GM12878 (cell line): ENCODE measurements around the gene SAMD3. TPM values are rescaled to one million over a fixed set of nuclear protein-coding genes. Genes with fewer than 3 reads are reported as not detected.

Experiments used
- ATAC-seq: fragments of 200-7000 bp; cut with Tn5 transposase; 3 replicates; pipeline ENCODE4 v1.9.1; 2020; ENCODE audit warnings: mild to moderate bottlenecking, moderate library complexity
- BruUV-seq: library from RNA; stranded (reverse); fragments of 400-500 nt; replicated peaks from 2 replicates; lab custom pipeline; 2021; lab: Mats Ljungman, UMichigan
- CTCF ChIA-PET: fragments of 300-600 bp; sonication (Branson Sonifier 250); formaldehyde crosslinking; extraction: SDS; loops from one replicate; lab custom pipeline; 2021; ENCODE audit warnings: inconsistent platforms; lab: Yijun Ruan, JAX
- POLR2A ChIA-PET: fragments of 350-600 bp; formaldehyde crosslinking; extraction: SDS; loops from one replicate; lab custom pipeline; 2021; ENCODE audit warnings: inconsistent platforms; lab: Charles Lee
- RAD21 ChIA-PET: fragments of 300-600 bp; sonication (Branson Sonifier 250); formaldehyde crosslinking; loops from one replicate; lab custom pipeline; 2023; ENCODE audit warnings: antibody characterized with exemption; ENCODE audit not compliant: unreplicated experiment; lab: Charles Lee
- SMC1A ChIA-PET: fragments of 300-600 bp; sonication (Branson Sonifier 250); formaldehyde crosslinking; loops from one replicate; lab custom pipeline; 2023; ENCODE audit not compliant: unreplicated experiment, uncharacterized antibody; lab: Charles Lee
- DNase-seq: peaks from one replicate; pipeline ENCODE4 v3.0.0-alpha.2; 2011; ENCODE audit warnings: low read depth, low spot score
- FAIRE-seq: peaks from 3 replicates; lab custom pipeline; 2011; peaks lifted over from hg19 to GRCh38; lab: Jason Lieb, UNC
- H2AFZ ChIP-seq: 2 replicates; pipeline ENCODE4 v1.6.0; 2011; ENCODE audit warnings: low read depth, low read length, control low read depth; ENCODE audit not compliant: control insufficient read depth
- H3K27ac ChIP-seq: 2 replicates; pipeline ENCODE4 v1.5.1; 2011; ENCODE audit warnings: control low read depth; ENCODE audit not compliant: control insufficient read depth, insufficient read depth
- H3K27me3 ChIP-seq, 2 experiments: replicated peaks in 1 of 2; 2 replicates each; pipeline versions ENCODE4 v1.6.0 to v1.6.1; 2011; ENCODE audit warnings: low read length in 1 of 2; ENCODE audit not compliant: control insufficient read depth in 2 of 2, insufficient read depth in 2 of 2
- H3K36me3 ChIP-seq, 2 experiments: 2 replicates each; pipeline ENCODE4 v1.5.1; 2011; ENCODE audit warnings: low read length in 1 of 2; ENCODE audit not compliant: control insufficient read depth in 2 of 2, insufficient read depth in 2 of 2
- H3K4me1 ChIP-seq: 2 replicates; pipeline ENCODE4 v1.6.1; 2011; ENCODE audit warnings: mild to moderate bottlenecking, low read length, moderate library complexity, mixed read lengths; ENCODE audit not compliant: control insufficient read depth, insufficient read depth
- H3K4me2 ChIP-seq: 2 replicates; pipeline ENCODE4 v1.6.0; 2011; ENCODE audit warnings: control low read depth; ENCODE audit not compliant: control insufficient read depth, insufficient read depth
- H3K4me3 ChIP-seq: fragments of 200-600 bp; sonication (generic); 2 replicates; pipeline ENCODE4 v1.5.1; 2016
- H3K79me2 ChIP-seq: 2 replicates; pipeline ENCODE4 v1.6.0; 2011; ENCODE audit warnings: low read length; ENCODE audit not compliant: control insufficient read depth, insufficient read depth
- H3K9ac ChIP-seq: 2 replicates; pipeline ENCODE4 v1.8.0; 2011; ENCODE audit warnings: low read length, control low read depth, mixed read lengths; ENCODE audit not compliant: control insufficient read depth, insufficient read depth
- H3K9me3 ChIP-seq: replicated peaks from 3 replicates; pipeline ENCODE4 v1.5.1; 2011; ENCODE audit warnings: mild to moderate bottlenecking, low read length; ENCODE audit not compliant: control insufficient read depth, insufficient read depth
- H4K20me1 ChIP-seq: 2 replicates; pipeline ENCODE4 v1.6.0; 2011; ENCODE audit not compliant: control insufficient read depth, insufficient read depth
- BMI1 ChIP-seq: fragments of 450-650 bp; IDR thresholded peaks from 2 replicates; pipeline ENCODE4 v1.6.1; 2016; ENCODE audit warnings: mild to moderate bottlenecking, moderate library complexity, borderline replicate concordance
- CBX5 ChIP-seq: sonication (generic); IDR thresholded peaks from 2 replicates; pipeline ENCODE4 v1.6.1; 2016; ENCODE audit warnings: low read depth, moderate library complexity, mild to moderate bottlenecking, inconsistent platforms
- FOS ChIP-seq: IDR thresholded peaks from 3 replicates; pipeline ENCODE4 v1.6.1; 2011; ENCODE audit warnings: borderline replicate concordance; ENCODE audit not compliant: insufficient read length; ENCODE audit errors: extremely low read depth
- HDAC2 ChIP-seq: fragments of 200-600 bp; sonication (generic); IDR thresholded peaks from 2 replicates; pipeline ENCODE4 v1.6.1; 2017
- HDGF ChIP-seq: fragments of 450-650 bp; IDR thresholded peaks from 2 replicates; pipeline ENCODE4 v1.6.1; 2016; ENCODE audit warnings: antibody characterized with exemption
- IKZF2 ChIP-seq, 2 experiments: fragments of 450-650 bp; IDR thresholded peaks; 2 replicates each; pipeline ENCODE4 v1.6.1; 2017; ENCODE audit warnings: mild to moderate bottlenecking in 2 of 2, moderate library complexity in 2 of 2
- MTA2 ChIP-seq: fragments of 450-650 bp; IDR thresholded peaks from 2 replicates; pipeline ENCODE4 v1.6.1; 2016; ENCODE audit warnings: low read depth, mild to moderate bottlenecking, moderate library complexity
- NR2C2 ChIP-seq: IDR thresholded peaks from 2 replicates; pipeline ENCODE4 v1.6.1; 2011; ENCODE audit warnings: borderline replicate concordance, low read depth; ENCODE audit not compliant: control insufficient read depth, insufficient read length
- PAX5 ChIP-seq: IDR thresholded peaks from 2 replicates; pipeline ENCODE4 v1.6.1; 2011; ENCODE audit warnings: low read depth, low read length, borderline replicate concordance
- RELB ChIP-seq: fragments of 450-650 bp; IDR thresholded peaks from 2 replicates; pipeline ENCODE4 v1.6.1; 2017; ENCODE audit warnings: low read depth, mild to moderate bottlenecking, moderate library complexity
- SPI1 ChIP-seq: IDR thresholded peaks from 2 replicates; pipeline ENCODE4 v1.6.1; 2011; ENCODE audit warnings: low read depth, mild to moderate bottlenecking, low read length, moderate library complexity, borderline replicate concordance; ENCODE audit not compliant: insufficient read depth
- SRF ChIP-seq, 2 experiments: IDR thresholded peaks; 2 replicates each; pipeline ENCODE4 v1.6.1; 2011; ENCODE audit warnings: low read depth in 2 of 2, low read length in 2 of 2, mild to moderate bottlenecking in 1 of 2, moderate library complexity in 1 of 2
- STAT1 ChIP-seq: fragments of 450-650 bp; conservative IDR thresholded peaks from 2 replicates; pipeline ENCODE4 v1.6.1; 2014; ENCODE audit warnings: antibody characterized with exemption, mild to moderate bottlenecking
- STAT3 ChIP-seq: IDR thresholded peaks from 2 replicates; pipeline ENCODE4 v1.6.1; 2011; ENCODE audit warnings: low read depth, low read length, improper control_type of control experiment
- SUPT20H ChIP-seq: IDR thresholded peaks from 2 replicates; pipeline ENCODE4 v1.6.1; 2011; ENCODE audit warnings: low read depth, mild to moderate bottlenecking, low read length, moderate library complexity, borderline replicate concordance; ENCODE audit not compliant: control insufficient read depth
- WRNIP1 ChIP-seq: IDR thresholded peaks from 2 replicates; pipeline ENCODE4 v1.6.1; 2011; ENCODE audit warnings: low read depth, low read length, improper control_type of control experiment, borderline replicate concordance
- YBX1 ChIP-seq: fragments of 450-650 bp; IDR thresholded peaks from 2 replicates; pipeline ENCODE4 v1.6.1; 2016; ENCODE audit warnings: antibody characterized with exemption
- YY1 ChIP-seq: IDR thresholded peaks from 2 replicates; pipeline ENCODE4 v1.6.1; 2011; ENCODE audit warnings: low read depth, mild to moderate bottlenecking, low read length
- ZNF24 ChIP-seq: fragments of 450-650 bp; IDR thresholded peaks from 2 replicates; pipeline ENCODE4 v1.6.1; 2017; ENCODE audit warnings: antibody characterized with exemption, mild to moderate bottlenecking
- ZNF274 ChIP-seq: IDR thresholded peaks from one replicate; pipeline ENCODE4 v1.8.0; 2011; ENCODE audit not compliant: insufficient read length, insufficient read depth
- ZSCAN29 ChIP-seq: fragments of 450-650 bp; IDR thresholded peaks from 2 replicates; pipeline ENCODE4 v1.6.1; 2017; ENCODE audit warnings: mild to moderate bottlenecking, moderate library complexity
- ZZZ3 ChIP-seq: IDR thresholded peaks from 2 replicates; pipeline ENCODE4 v1.6.1; 2011; ENCODE audit warnings: low read depth; ENCODE audit not compliant: control insufficient read depth, insufficient read length
- WGBS: methylation state at CpG from one replicate; pipeline ENCODE4 v1.1.6; 2016; ENCODE audit warnings: low lambda C conversion rate; ENCODE audit not compliant: insufficient replicate concordance, insufficient coverage; ENCODE audit errors: missing lambda C conversion rate; 5-methylcytosine and 5-hydroxymethylcytosine counted together
- in situ Hi-C: fragments of 300-500 bp; cut with MboI; formaldehyde crosslinking; loops from 9 replicates; pipeline ENCODE4 v1.14.3; 2018; ENCODE audit warnings: mixed read lengths
- intact Hi-C: fragments of 100-400 bp; cut with micrococcal nuclease; formaldehyde crosslinking; loops from one replicate; pipeline ENCODE4 v1.14.2; 2022; ENCODE audit not compliant: unreplicated experiment
- polyA plus RNA-seq, 11 experiments: library from polyadenylated mRNA; depleted of rRNA in 4 of 11; unstranded in 6 of 11; stranded (reverse) in 5 of 11; fragments of >200 nt; fragmentation: Nextera tagmentation in 4 of 11; fragmentation: Illumina TruSeq in 1 of 11; extraction: Ambion mirVana in 4 of 11; extraction: Trizol in 1 of 11; gene quantifications; 1 replicate in 1 of 11; 2 replicates in 10 of 11; pipeline versions ENCODE4 v1.2.1 to v1.2.3, GENCODE V29; 2011 to 2016; ENCODE audit warnings: inconsistent platforms in 2 of 11, missing spikeins in 2 of 11, low read depth in 1 of 11
- total RNA-seq, 4 experiments: library from RNA; depleted of rRNA in 3 of 4; stranded (reverse); fragments of >200 nt in 3 of 4; fragmentation: Illumina TruSeq in 1 of 4; extraction: Trizol in 1 of 4; gene quantifications; 2 replicates each; pipeline versions ENCODE4 v1.2.1 to v1.2.3, GENCODE V29; 2013 to 2021
- TF ChIP-seq, protein P1 (sequence below): IDR thresholded peaks from 2 replicates; pipeline ENCODE4 v1.6.1; 2011; ENCODE audit warnings: borderline replicate concordance, low read depth, mild to moderate bottlenecking, moderate library complexity, low read length; ENCODE audit not compliant: insufficient read depth, poor library complexity, severe bottlenecking

The SAMD3 gene
- total and polyA plus RNA-seq, 10 of the 15 experiments (the other 5 are each of a cell fraction or from before 2014, with no cell fraction given), result 0.04 to 2.3 (median 0.39) TPM; not detected in 2

DNA sequence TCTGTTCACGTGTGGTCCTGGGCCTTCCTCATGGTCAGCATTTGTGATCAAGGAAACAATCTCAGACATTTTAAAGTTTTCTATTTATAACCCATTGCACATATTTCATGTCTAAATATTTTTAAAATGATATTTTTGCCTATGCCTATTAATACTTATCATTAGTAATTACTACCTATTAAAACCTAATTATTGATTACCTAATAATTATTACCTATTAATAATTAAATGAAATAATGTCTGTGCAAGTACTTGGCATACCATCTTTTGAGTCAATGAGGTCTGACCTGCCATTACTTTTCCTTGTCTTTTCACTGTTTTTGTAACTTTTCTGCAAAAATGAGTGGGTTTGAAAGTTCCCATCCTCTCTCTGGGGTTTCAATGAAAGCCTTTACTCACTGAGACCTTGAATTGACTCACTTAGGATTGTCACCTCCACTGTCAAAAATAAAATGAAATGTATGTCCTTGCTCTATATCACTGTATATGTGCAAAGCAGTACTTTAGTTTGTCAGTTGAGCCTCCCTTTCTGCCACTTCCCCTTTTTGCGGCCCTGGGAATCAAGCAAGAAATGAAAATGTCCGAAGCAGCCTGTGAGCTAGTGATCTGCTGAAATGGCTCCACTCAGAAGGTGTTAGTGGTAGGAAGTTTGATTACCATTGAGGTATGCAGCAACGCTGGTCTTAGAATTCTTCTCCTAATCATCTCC lies 116.6 kb downstream of the SAMD3 start (continued):
- TF ChIP-seq RELB (peak; percentile 42; the same call in 1 of the 2 replicates), ZZZ3 (no peak), MTA2 (no peak; the same call in 1 of the 2 replicates), HDGF (no peak), YY1 (peak; percentile 87), CBX5 (0 out of 2 replicates have a peak, but pooled peaks have one; percentile 45), SPI1 (peak; percentile 100), IKZF2 (IDR thresholded peaks at IDR 0.05) (peak; percentile 22 to 25; a peak in 2 of 4 replicates), WRNIP1 (no peak), SRF (IDR thresholded peaks at IDR 0.05; ENCODE audit: low read depth in 2 of 2, low read length in 2 of 2) (0 out of 4 replicates have a peak, but pooled peaks of 1 of the 2 experiments have one; percentile 35), ZNF274 (no peak)

DNA sequence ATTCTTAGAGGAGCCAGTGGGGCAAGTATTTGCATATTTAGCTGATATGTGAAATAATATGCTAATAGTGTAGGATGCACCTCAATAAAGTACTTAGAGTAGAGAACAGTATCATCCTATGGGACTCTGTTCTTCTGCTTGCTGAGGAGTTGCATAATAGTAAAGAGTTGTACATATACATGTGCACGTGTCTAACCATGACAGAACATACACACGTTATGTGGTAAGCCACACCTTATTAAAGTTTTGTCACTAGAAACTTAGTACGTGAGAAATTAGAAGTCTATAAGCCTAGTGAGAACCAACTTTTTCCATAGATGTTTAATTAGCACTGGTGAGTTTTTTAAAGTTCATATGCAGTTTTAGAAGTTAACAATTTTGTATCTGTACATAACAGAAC lies 123.6 kb downstream of the SAMD3 start:
- Histone ChIP-seq H3K79me2 (no peaks in the 10 kb centered on the region), H3K4me2 (no peak overlapping the region), H3K9ac (no peak overlapping the region), H3K4me1 (no peaks in the 10 kb centered on the region), H3K27ac (no peak overlapping the region), H3K27me3 (no peaks in the 10 kb centered on the region), H3K36me3 (no peaks in the 10 kb centered on the region), H3K4me3 (no peak overlapping the region), H3K9me3 (no peaks in the 10 kb centered on the region), H2AFZ (no peak overlapping the region), H4K20me1 (no peaks in the 10 kb centered on the region)
- SMC1A ChIA-PET, result interaction anchor here (0.6 kb wide), 1 partner anchor 655 kb away, joined by 3 read pairs; no protein-coding TSS in a partner anchor
- intact Hi-C loops (no loop called here), in situ Hi-C loops (no loop called here)
- CTCF ChIA-PET, result no interaction called here
- ATAC-seq (no peak), DNase-seq (no peak), FAIRE-seq (no peak)
- no TSS peak for BruUV-seq
- RAD21 ChIA-PET, result no interaction called here
- WGBS, result 96% methylated on average over 3 of the region's 3 CpGs
- POLR2A ChIA-PET, result no interaction called here
- no peak for TF ChIP-seq YBX1
- TF ChIP-seq BMI1, result no peak
- no peak for TF ChIP-seq ZNF24
- no peak for TF ChIP-seq PAX5
- TF ChIP-seq, protein P1, sequence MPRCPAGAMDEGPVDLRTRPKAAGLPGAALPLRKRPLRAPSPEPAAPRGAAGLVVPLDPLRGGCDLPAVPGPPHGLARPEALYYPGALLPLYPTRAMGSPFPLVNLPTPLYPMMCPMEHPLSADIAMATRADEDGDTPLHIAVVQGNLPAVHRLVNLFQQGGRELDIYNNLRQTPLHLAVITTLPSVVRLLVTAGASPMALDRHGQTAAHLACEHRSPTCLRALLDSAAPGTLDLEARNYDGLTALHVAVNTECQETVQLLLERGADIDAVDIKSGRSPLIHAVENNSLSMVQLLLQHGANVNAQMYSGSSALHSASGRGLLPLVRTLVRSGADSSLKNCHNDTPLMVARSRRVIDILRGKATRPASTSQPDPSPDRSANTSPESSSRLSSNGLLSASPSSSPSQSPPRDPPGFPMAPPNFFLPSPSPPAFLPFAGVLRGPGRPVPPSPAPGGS, result no peak
- TF ChIP-seq SRF (IDR thresholded peaks at IDR 0.05; ENCODE audit: low read depth in 2 of 2, low read length in 2 of 2), result no peak
- no peak for TF ChIP-seq SUPT20H
- no peak for TF ChIP-seq STAT1
- no peak for TF ChIP-seq NR2C2
- TF ChIP-seq HDAC2, result no peak
- TF ChIP-seq STAT3, result no peak
- TF ChIP-seq ZSCAN29, result no peak
- TF ChIP-seq FOS, result no peak
